Measurements from ENCODE around the gene EDN2.

Gene EDN2

GRCh38 chr1:41434306-41434705, 50.2 kb downstream of the EDN2 start:
- H3K27me3 ChIP-seq (ENCODE audit: insufficient read depth, low read length, poor library complexity, severe bottlenecking): no peaks in the 10 kb centered on the region
- no peak overlapping the region for H3K4me3 ChIP-seq (ENCODE audit: low read length, poor library complexity, severe bottlenecking)
- no peaks in the 10 kb centered on the region for H3F3A ChIP-seq (ENCODE audit: low read depth)
- no peak overlapping the region for H2AFZ ChIP-seq (ENCODE audit: low read length)
- H3K9me2 ChIP-seq (replicated peaks; ENCODE audit: low read depth, low read length): no peaks in the 10 kb centered on the region
- H4K20me1 ChIP-seq (ENCODE audit: insufficient read depth, low read length, poor library complexity, severe bottlenecking): no peaks in the 10 kb centered on the region
- H3K36me3 ChIP-seq (ENCODE audit: insufficient read depth, low read length): no peaks in the 10 kb centered on the region
- no peaks in the 10 kb centered on the region for H3K9me3 ChIP-seq (ENCODE audit: insufficient read depth, low read depth, low read length)
- H3K79me2 ChIP-seq (ENCODE audit: insufficient read depth, low read length): no peaks in the 10 kb centered on the region
- TF ChIP-seq EZH2phosphoT487 (IDR thresholded peaks at IDR 0.05; ENCODE audit: borderline replicate concordance) (no peak), CTCF (conservative IDR thresholded peaks at IDR 0.05; ENCODE audit: low read length) (no peak)
- no peak overlapping the region for H3K4me2 ChIP-seq (ENCODE audit: low read depth, low read length, poor library complexity, severe bottlenecking)
- no peak overlapping the region for H3K9ac ChIP-seq (ENCODE audit: low read depth, low read length, poor library complexity, severe bottlenecking)
- no peaks in the 10 kb centered on the region for H3K4me1 ChIP-seq (ENCODE audit: insufficient read depth, low read length, poor library complexity, severe bottlenecking)

DNA sequence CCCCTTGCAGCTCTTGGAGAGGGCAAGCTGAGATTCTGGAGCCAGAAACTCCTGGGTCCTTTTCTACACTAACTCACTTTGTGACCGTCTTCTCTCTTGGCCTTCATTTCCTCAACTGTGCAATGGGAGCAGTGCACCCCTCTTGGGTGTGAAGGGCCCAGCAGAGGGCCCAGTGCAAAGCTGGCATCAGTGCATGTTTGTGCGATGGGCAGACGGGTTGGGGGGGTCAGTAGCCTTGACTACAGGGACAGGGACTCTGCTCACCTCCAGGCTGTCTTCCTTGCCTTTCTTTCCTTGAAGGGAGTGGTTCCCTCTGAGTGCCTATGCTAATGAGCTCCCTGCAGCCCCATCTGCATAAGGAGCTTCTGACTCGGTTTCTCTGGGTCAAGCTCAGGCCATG, 51.0 kb downstream of the EDN2 start:
- Histone ChIP-seq H3K27me3 (ENCODE audit: insufficient read depth, low read length, poor library complexity, severe bottlenecking) (no peaks in the 10 kb centered on the region), H3K36me3 (ENCODE audit: insufficient read depth, low read length) (no peaks in the 10 kb centered on the region), H3K9ac (ENCODE audit: low read depth, low read length, poor library complexity, severe bottlenecking) (no peak overlapping the region), H2AFZ (ENCODE audit: low read length) (0 out of 2 replicates have a peak overlapping the region, but pooled peaks have one; percentile 61), H3K9me2 (replicated peaks; ENCODE audit: low read depth, low read length) (no peaks in the 10 kb centered on the region), H3K79me2 (ENCODE audit: insufficient read depth, low read length) (no peaks in the 10 kb centered on the region), H3K4me3 (ENCODE audit: low read length, poor library complexity, severe bottlenecking) (no peak overlapping the region), H3K4me2 (ENCODE audit: low read depth, low read length, poor library complexity, severe bottlenecking) (no peak overlapping the region), H4K20me1 (ENCODE audit: insufficient read depth, low read length, poor library complexity, severe bottlenecking) (no peaks in the 10 kb centered on the region), H3K9me3 (ENCODE audit: insufficient read depth, low read depth, low read length) (no peaks in the 10 kb centered on the region), H3F3A (ENCODE audit: low read depth) (no peaks in the 10 kb centered on the region), H3K4me1 (ENCODE audit: insufficient read depth, low read length, poor library complexity, severe bottlenecking) (no peaks in the 10 kb centered on the region)
- no peak for TF ChIP-seq CTCF (conservative IDR thresholded peaks at IDR 0.05; ENCODE audit: low read length)
- no peak for TF ChIP-seq EZH2phosphoT487 (IDR thresholded peaks at IDR 0.05; ENCODE audit: borderline replicate concordance)

- TF ChIP-seq EZH2phosphoT487 (IDR thresholded peaks at IDR 0.05; ENCODE audit: borderline replicate concordance): no peak
- TF ChIP-seq CTCF (conservative IDR thresholded peaks at IDR 0.05; ENCODE audit: low read length): peak; percentile 90
- Histone ChIP-seq H3K36me3 (ENCODE audit: insufficient read depth, low read length) (no peaks in the 10 kb centered on the region), H3K9ac (ENCODE audit: low read depth, low read length, poor library complexity, severe bottlenecking) (no peak overlapping the region), H3K9me3 (ENCODE audit: insufficient read depth, low read depth, low read length) (no peaks in the 10 kb centered on the region), H3K27me3 (ENCODE audit: insufficient read depth, low read length, poor library complexity, severe bottlenecking) (no peaks in the 10 kb centered on the region), H3K4me1 (ENCODE audit: insufficient read depth, low read length, poor library complexity, severe bottlenecking) (no peaks in the 10 kb centered on the region), H2AFZ (ENCODE audit: low read length) (peak overlapping the region; percentile 61; the same call in 1 of the 2 replicates), H3K4me2 (ENCODE audit: low read depth, low read length, poor library complexity, severe bottlenecking) (peak overlapping the region; percentile 19), H3F3A (ENCODE audit: low read depth) (no peaks in the 10 kb centered on the region), H3K79me2 (ENCODE audit: insufficient read depth, low read length) (no peaks in the 10 kb centered on the region), H3K9me2 (replicated peaks; ENCODE audit: low read depth, low read length) (no peaks in the 10 kb centered on the region), H3K4me3 (ENCODE audit: low read length, poor library complexity, severe bottlenecking) (no peak overlapping the region), H4K20me1 (ENCODE audit: insufficient read depth, low read length, poor library complexity, severe bottlenecking) (no peaks in the 10 kb centered on the region)
These were observed 51.8 kb downstream of the EDN2 start for GRCh38 chr1:41432481-41433280.
